ENCODE measurements around the gene CACTIN. TPM values are rescaled to one million over a fixed set of nuclear protein-coding genes. Genes with fewer than 3 reads are reported as not detected.

Gene CACTIN
- total RNA-seq, 1 experiment from 2014 or later: 33.2 TPM

DNA sequence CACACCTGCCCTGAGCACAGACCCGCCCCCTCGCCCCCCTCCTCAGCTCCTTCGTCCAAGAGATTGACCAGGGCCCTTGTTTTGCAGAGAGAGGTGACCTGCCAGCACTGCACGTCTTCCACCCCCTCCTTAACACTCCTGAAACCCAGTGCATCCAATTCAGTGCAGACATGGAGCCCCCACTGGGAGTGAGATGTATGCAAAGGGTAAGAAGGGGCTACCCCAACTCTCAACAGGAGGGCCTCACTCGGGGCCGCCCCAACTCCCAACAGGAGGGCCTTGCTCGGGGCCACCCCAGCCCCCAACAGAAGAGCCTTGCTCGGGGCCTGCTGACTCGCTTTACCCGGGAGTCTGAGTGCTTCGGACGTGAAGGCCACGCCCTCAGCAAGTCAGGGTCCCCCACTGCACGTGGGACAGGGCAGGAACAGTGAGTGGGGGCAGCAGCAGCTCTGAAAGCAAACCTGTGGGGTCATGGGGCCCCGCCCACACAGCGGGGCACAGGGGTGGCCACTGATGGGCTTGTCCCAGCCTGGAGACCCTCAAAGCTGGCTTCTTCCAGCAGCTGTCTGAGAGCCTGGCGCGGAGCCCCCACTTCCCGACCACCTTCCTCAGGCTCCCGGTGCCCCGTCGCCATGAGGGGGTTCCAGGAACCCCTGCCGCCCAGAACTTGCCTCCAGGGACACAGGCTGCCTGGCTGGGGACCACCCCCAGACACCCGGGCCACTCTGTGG, 5.6 kb downstream of the CACTIN start:
- ChIA-PET POLR2A (no interaction called here), RAD21 (ENCODE audit: low non-redundant PET in 1 of 2, low total read pairs in 2 of 2, uncharacterized antibody in 2 of 2, unreplicated experiment in 2 of 2) (no interaction called here), CTCF (no interaction called here)
- intact Hi-C loops (cut with micrococcal nuclease): no loop called here
- Histone ChIP-seq H3K4me3 (replicated peaks in 1 of 2; ENCODE audit: low read depth in 1 of 2, low read length in 2 of 2) (no peak overlapping the region), H3K27ac (ENCODE audit: low read depth, low read length) (no peak overlapping the region), H3K4me1 (ENCODE audit: control insufficient read depth in 1 of 2, insufficient read depth in 2 of 2, low read length in 2 of 2) (peaks cover 7 to 12% of the 10 kb centered on the region in 2 experiments; a peak in 3 of 4 replicates), H2AFZ (ENCODE audit: low read depth, low read length, poor library complexity, severe bottlenecking) (no peak overlapping the region), H3K9ac (ENCODE audit: low read length) (no peak overlapping the region), H3K36me3 (ENCODE audit: control insufficient read depth in 1 of 2, insufficient read depth in 2 of 2, low read length in 2 of 2) (peaks cover 0 to 5% of the 10 kb centered on the region in 2 experiments; a peak in 2 of 4 replicates), H4K20me1 (ENCODE audit: insufficient read depth) (peaks cover 2% of the 10 kb centered on the region; the same call in 1 of the 2 replicates), H3K9me2 (ENCODE audit: insufficient read depth) (no peaks in the 10 kb centered on the region), H3K79me2 (ENCODE audit: insufficient read depth, low read length) (peaks cover 26% of the 10 kb centered on the region), H3K27me3 (ENCODE audit: insufficient read depth, low read length) (no peaks in the 10 kb centered on the region), H3K9me3 (ENCODE audit: control insufficient read depth in 1 of 2, insufficient read depth in 1 of 2, low read depth in 1 of 2, low read length in 2 of 2) (no peaks in the 10 kb centered on the region), H3K4me2 (ENCODE audit: low read length) (no peak overlapping the region)
- ATAC-seq (no peak), DNase-seq (ENCODE audit: low read depth, low spot score) (no peak)
- TF ChIP-seq EGR1 (IDR thresholded peaks at IDR 0.05; ENCODE audit: low read depth) (no peak), CBX3 (IDR thresholded peaks at IDR 0.05; ENCODE audit: low read depth) (no peak), ELF1 (IDR thresholded peaks at IDR 0.05; ENCODE audit: borderline replicate concordance, low read depth) (no peak), SP1 (IDR thresholded peaks at IDR 0.05; ENCODE audit: low read depth) (no peak), FOSL1 (IDR thresholded peaks at IDR 0.05; ENCODE audit: low read depth) (no peak), RAD21 (IDR thresholded peaks at IDR 0.05; ENCODE audit: low read depth) (no peak), ZFX (IDR thresholded peaks at IDR 0.05) (no peak), POLR2AphosphoS5 (IDR thresholded peaks at IDR 0.05; ENCODE audit: low read depth, low read length) (no peak)
- TF ChIP-seq, protein P1, sequence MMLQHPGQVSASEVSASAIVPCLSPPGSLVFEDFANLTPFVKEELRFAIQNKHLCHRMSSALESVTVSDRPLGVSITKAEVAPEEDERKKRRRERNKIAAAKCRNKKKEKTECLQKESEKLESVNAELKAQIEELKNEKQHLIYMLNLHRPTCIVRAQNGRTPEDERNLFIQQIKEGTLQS (IDR thresholded peaks at IDR 0.05): no peak
- TF ChIP-seq, protein P2, sequence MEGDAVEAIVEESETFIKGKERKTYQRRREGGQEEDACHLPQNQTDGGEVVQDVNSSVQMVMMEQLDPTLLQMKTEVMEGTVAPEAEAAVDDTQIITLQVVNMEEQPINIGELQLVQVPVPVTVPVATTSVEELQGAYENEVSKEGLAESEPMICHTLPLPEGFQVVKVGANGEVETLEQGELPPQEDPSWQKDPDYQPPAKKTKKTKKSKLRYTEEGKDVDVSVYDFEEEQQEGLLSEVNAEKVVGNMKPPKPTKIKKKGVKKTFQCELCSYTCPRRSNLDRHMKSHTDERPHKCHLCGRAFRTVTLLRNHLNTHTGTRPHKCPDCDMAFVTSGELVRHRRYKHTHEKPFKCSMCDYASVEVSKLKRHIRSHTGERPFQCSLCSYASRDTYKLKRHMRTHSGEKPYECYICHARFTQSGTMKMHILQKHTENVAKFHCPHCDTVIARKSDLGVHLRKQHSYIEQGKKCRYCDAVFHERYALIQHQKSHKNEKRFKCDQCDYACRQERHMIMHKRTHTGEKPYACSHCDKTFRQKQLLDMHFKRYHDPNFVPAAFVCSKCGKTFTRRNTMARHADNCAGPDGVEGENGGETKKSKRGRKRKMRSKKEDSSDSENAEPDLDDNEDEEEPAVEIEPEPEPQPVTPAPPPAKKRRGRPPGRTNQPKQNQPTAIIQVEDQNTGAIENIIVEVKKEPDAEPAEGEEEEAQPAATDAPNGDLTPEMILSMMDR (IDR thresholded peaks at IDR 0.05 in 2 of 3, conservative IDR thresholded peaks at IDR 0.05 in 1 of 3; ENCODE audit: borderline replicate concordance in 1 of 3, insufficient read depth in 1 of 3, low read depth in 2 of 3, low read length in 2 of 3): no peak
- no TSS peak for BruUV-seq (replicated peaks)
